GM19395 (cell line): ENCODE data around the gene EFNA4.

Source experiments
- ATAC-seq: cut with Tn5 transposase; IDR thresholded peaks from one replicate; pipeline ENCODE4 v1.9.1; 2021; ENCODE audit warnings: mild to moderate bottlenecking, moderate library complexity; ENCODE audit not compliant: unreplicated experiment

Gene EFNA4

GRCh38 chr1:155085504-155086127 lies 22.1 kb downstream of the EFNA4 start:
- ATAC-seq, result no peak

DNA sequence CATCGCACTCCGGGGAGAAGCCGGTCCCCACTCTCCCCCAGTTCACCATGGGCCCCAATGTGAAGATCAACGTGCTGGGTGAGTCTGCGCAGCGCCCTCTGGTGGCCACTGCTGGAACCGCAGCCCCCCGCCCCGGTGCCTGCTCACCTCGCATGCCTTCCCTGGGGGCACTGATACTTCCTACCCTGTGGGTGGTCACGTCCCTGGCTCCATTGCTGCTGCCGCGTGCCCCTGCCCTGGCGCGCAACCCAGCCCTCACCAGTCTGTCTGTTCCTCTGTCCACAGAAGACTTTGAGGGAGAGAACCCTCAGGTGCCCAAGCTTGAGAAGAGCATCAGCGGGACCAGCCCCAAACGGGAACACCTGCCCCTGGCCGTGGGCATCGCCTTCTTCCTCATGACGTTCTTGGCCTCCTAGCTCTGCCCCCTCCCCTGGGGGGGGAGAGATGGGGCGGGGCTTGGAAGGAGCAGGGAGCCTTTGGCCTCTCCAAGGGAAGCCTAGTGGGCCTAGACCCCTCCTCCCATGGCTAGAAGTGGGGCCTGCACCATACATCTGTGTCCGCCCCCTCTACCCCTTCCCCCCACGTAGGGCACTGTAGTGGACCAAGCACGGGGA lies 22.7 kb downstream of the EFNA4 start:
- no peak for ATAC-seq

DNA sequence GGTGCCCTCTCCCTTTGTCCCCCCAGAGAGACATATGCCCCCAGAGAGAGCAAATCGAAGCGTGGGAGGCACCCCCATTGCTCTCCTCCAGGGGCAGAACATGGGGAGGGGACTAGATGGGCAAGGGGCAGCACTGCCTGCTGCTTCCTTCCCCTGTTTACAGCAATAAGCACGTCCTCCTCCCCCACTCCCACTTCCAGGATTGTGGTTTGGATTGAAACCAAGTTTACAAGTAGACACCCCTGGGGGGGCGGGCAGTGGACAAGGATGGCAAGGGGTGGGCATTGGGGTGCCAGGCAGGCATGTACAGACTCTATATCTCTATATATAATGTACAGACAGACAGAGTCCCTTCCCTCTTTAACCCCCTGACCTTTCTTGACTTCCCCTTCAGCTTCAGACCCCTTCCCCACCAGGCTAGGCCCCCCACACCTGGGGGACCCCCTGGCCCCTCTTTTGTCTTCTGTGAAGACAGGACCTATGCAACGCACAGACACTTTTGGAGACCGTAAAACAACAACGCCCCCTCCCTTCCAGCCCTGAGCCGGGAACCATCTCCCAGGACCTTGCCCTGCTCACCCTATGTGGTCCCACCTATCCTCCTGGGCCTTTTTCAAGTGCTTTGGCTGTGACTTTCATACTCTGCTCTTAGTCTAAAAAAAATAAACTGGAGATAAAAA lies 23.5 kb downstream of the EFNA4 start:
- ATAC-seq, result no peak

- ATAC-seq, result no peak
These were observed 27.8 kb downstream of the EFNA4 start for GRCh38 chr1:155091071-155092051.

GRCh38 chr1:155092131-155092530 lies 28.6 kb downstream of the EFNA4 start:
- no peak for ATAC-seq

GRCh38 chr1:155092641-155093040 lies 29.1 kb downstream of the EFNA4 start:
- ATAC-seq, result no peak

GRCh38 chr1:155093911-155094621 lies 30.5 kb downstream of the EFNA4 start:
- ATAC-seq, result no peak

DNA sequence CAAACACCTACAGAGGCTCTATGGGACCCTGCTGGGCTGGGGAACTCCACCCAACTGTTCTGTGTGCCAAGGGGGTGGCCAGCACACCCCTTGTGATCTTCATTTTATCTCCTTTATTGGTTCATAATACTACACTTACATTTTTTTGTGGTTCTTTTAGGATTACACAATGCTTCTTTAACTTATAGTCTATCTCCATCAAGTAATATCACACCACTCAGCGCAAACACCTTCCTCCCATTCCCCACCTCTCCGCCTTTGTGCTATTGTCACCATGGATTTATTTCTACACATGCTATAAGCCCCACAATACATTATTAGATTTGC lies 31.0 kb downstream of the EFNA4 start:
- no peak for ATAC-seq

DNA sequence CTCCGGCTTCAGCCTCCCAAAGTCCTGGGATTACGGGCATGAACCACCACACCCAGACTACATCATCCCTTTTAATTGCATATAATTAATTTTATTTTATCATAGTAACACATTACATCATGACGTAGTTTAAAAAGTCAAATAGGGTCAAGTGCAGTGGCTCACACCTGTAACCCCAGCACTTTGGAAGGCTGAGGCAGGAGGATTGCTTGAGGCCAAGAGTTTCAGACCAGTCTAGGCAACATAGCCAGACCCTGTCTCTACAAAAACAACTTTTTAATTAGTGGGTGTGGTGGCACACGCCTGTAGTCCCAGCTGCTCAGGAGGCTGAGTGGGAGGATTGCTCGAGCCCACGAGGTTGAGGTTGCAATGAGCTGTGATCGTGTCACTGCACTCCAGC lies 35.8 kb downstream of the EFNA4 start:
- ATAC-seq, result no peak

DNA sequence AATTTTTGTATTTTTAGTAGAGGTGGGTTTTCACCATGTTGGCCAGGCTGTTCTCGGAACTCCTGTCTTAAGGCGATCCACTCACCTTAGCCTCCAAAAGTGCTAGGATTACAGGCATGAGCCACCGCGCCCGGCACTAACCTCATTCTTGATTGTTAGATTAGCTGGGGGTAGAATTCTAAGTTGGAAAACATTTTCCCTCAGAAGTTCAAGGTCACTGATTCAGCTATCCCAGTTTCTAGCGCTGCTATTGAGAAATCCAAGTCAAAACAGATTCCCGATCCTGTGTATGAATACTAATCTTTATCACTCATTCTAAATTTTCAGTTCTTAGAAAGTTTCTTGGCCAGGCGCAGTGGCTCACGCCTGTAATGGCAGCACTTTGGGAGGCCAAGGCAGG lies 39.8 kb downstream of the EFNA4 start:
- ATAC-seq, result no peak

DNA sequence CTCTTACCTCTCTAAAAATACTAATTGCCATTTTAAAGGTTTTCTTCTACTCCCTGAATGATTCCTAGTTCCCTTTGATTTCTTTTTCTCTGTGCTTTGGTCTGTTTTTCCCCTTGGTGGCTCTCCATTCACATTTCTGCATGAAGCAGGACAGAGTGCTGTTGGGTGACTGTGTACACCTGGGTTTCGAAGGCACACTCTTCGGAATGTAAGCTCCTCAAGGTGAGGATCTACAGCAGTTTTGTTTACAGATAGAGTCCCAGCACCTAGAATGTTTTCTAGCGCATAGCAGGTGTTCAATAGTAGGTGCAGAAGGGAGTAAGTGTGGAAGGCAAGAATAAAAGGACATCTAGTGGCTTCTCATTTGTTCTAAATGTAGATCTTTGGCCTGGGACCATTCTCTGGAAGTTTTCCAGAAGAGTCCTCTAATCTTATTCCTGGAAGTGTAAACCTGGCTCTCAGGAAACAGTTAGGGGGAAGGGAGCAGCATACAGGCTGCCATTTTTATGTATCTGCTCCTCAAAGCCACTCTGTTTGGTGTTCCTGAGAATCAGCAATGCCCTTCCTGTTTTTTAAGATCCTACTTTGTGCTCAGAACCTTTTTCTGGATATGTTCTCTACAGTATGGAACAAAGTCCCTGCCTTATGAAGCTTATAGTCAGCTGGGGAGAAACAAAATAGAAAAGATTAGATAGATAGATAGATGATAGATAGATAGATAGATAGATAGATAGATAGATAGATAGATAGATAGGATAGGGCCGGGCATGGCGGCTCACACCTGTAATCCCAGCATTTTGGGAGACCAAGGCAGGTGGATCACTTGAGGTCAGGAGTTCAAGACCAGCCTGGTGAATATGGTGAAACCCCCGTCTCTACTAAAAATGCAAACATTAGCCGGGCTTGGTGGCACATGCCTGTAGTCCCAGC lies 41.3 kb downstream of the EFNA4 start:
- no peak for ATAC-seq

- ATAC-seq, result no peak
These were observed 42.1 kb downstream of the EFNA4 start for GRCh38 chr1:155105604-155106011.

DNA sequence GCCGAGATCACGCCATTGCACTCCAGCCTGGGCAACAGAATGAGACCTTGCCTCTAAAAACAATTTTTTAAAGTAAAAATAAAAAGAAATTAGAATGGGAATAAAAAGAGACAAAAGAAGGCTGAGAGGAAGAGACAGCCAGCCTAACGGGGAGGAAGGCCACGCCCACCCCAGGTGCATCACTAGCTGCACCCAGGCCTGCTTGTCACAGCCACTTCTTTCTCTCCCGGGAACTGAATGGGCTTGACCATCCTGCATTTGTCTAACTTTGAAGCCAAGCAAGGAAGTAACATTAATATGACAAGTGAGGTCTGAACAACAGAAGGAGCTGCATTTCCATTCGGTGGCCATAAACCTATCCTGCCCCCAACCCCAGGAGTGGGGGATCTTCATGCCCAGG lies 43.3 kb downstream of the EFNA4 start:
- no peak for ATAC-seq

DNA sequence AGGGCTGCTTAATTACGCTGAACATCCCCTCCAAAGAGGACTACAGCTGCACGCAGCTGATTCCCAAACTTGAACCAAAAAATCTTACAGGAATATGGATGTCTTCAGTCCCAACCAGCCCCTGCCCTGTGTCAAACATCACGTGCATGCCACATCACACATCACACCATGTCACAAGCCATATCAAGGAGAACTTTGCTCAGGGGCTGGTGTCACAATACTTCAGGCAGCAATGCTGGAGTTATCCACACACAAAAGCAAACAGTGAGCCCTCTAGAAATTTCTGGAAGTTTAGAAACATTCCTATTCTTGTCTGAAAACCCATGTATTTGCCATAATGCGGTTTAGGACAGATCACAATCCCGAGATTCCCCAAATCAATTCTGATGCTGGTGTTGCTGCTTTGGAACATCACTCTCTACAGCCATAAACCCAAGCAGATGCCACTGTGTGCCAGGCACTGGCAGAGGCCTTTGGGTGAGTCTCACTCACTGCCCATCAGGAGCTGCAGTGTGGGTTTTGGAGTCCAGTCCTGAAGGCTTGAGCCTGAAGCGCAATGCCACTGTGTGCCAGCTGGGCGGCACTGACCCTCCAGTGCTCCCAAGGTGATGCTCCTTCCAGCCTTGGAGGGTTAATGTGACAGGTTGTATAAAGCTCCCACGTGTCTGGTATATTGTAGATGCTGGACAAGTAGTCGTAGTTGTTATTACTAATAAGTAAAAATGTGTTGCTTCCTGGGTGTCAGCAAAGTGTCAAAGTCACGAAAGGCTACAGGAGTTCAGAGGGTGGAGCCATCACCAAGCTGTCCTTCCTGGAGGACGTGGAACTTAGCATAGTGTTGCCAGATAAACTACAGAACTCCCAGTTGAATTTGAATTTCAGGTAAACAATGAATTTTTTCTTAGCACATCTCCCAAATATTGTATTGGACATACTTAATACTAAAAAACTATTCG lies 44.0 kb downstream of the EFNA4 start:
- no peak for ATAC-seq

DNA sequence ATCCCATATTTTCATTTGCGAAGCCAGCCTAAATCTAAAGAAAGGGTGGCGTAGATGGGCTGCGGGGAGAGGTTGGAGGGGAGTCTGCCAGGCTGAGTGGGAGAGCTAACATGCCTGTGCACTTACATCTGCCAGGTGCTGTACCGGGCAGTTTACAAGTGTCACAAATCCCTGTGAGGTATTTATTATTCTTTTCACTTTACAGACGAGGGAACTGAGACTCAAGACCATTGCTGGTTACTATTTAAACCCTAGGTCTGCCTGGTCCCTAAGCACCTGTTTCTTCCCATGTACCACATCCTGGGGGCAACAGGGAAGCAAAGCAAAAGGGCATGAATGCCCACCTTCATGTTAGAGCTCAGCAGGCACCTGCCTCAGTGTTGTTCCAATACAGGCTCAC lies 44.8 kb downstream of the EFNA4 start:
- no peak for ATAC-seq

GRCh38 chr1:155110381-155110780 lies 46.8 kb downstream of the EFNA4 start:
- no peak for ATAC-seq

DNA sequence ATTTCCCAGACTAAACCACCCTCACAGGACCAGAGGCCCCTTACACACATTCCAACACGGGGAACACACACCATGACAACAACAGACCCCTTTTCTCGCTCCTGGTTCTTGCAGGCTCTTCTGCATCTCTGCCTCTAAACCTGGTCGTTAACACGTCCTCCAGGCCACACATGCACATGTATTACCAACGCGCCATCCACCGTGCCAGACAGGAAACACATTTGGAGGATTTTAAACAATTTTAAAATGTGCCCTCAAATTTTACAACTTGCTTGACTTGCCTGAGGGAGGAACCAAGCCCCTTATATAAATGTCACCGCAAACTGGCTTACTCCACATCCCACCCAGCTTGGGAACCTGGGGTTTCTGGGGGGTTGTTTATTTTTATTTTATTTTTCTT lies 47.3 kb downstream of the EFNA4 start:
- no peak for ATAC-seq

DNA sequence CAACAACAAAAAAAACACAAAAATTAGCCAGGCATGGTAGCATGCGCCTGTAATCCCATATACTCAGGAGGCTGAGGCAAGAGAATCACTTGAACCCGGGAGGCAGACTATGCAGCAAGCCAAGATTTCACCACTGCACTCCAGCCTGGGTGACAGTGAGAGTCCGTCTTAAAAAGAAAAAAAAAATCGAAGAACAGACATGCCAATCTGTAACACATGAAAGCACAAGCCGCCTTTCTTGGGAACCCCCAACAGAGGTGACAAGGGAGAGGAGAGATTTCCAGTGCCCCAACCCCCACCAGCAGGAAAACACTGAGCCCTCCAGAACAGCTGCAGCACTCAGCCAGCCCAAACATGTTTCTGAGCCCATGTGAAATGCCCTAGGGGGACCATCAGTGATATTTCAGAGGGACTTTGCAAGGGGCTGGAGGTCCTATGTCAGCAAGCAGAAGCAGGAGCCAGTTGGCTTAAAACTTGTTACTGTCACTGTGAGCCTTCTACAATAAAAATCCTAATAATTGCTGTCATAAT lies 50.0 kb downstream of the EFNA4 start:
- no peak for ATAC-seq
